ENCODE data around the gene MEIOB.

Gene MEIOB

DNA sequence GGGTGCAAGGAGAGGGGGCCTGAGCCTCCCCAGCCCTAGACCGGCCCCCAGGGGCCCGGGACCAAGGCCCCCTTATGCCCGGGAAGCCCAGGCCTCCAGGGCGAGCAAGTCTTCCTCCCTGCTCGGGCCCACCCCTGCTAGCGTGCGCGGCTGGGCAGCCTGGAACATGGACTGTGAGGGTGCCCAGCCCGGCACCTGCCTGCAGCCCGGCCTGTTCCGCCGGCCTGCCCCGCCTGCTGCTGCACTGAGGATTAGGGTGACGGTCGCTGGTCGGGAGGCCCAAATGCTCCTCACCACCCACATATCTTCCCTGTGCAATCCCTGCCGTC, 40.2 kb upstream of the MEIOB start:
- in situ Hi-C loops (cut with HindIII; ENCODE audit: low sequenced_read_pairs) = no loop called here
- DNase-seq (ENCODE audit: low read depth) = no peak
- H3K4me3 ChIP-seq (ENCODE audit: low read depth, low read length) = no peak overlapping the region
- TF ChIP-seq, protein P1, sequence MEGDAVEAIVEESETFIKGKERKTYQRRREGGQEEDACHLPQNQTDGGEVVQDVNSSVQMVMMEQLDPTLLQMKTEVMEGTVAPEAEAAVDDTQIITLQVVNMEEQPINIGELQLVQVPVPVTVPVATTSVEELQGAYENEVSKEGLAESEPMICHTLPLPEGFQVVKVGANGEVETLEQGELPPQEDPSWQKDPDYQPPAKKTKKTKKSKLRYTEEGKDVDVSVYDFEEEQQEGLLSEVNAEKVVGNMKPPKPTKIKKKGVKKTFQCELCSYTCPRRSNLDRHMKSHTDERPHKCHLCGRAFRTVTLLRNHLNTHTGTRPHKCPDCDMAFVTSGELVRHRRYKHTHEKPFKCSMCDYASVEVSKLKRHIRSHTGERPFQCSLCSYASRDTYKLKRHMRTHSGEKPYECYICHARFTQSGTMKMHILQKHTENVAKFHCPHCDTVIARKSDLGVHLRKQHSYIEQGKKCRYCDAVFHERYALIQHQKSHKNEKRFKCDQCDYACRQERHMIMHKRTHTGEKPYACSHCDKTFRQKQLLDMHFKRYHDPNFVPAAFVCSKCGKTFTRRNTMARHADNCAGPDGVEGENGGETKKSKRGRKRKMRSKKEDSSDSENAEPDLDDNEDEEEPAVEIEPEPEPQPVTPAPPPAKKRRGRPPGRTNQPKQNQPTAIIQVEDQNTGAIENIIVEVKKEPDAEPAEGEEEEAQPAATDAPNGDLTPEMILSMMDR (IDR thresholded peaks at IDR 0.05; ENCODE audit: low read depth, low read length, missing control alignments) = no peak

DNA sequence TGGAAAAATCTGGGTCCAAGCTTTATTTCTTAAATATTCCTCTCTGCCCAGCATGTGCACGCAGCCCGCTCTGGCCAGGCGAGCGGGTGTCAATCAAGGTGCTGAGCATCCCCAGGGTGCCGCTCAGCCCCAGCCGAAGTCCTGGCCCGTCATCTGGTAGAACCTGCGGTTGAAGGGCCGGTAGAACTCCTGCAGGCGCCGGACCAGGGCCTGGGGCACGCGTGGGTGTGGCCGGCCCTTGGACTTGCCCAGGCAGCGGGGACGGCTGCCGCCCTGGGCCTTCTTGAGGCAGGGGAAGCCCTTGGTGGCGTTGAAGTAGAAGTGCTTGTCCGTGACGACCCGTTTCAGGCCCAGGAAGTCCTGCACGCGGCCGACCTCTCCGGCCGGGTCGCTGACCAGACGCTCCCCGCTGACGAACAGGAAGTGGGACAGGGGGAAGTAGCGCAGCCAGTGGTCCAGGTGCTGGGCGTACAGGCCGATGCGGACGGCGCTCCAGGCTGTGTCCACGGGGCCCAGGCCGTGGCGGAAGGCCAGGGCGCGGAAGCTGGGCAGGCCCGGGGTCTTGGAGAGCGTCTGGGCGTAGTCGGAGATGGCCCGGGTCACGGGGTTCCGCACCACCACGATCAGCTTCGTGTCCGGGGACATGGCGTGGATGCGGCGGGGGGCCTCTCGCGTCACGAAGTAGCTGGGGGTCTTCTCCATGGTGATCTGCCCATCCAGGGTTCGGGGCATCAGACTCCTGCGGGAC, 39.7 kb upstream of the MEIOB start:
- H3K4me3 ChIP-seq (ENCODE audit: low read depth, low read length) = no peak overlapping the region
- TF ChIP-seq, protein P1 (IDR thresholded peaks at IDR 0.05; ENCODE audit: low read depth, low read length, missing control alignments) = no peak
- in situ Hi-C loops (cut with HindIII; ENCODE audit: low sequenced_read_pairs) = no loop called here

DNA sequence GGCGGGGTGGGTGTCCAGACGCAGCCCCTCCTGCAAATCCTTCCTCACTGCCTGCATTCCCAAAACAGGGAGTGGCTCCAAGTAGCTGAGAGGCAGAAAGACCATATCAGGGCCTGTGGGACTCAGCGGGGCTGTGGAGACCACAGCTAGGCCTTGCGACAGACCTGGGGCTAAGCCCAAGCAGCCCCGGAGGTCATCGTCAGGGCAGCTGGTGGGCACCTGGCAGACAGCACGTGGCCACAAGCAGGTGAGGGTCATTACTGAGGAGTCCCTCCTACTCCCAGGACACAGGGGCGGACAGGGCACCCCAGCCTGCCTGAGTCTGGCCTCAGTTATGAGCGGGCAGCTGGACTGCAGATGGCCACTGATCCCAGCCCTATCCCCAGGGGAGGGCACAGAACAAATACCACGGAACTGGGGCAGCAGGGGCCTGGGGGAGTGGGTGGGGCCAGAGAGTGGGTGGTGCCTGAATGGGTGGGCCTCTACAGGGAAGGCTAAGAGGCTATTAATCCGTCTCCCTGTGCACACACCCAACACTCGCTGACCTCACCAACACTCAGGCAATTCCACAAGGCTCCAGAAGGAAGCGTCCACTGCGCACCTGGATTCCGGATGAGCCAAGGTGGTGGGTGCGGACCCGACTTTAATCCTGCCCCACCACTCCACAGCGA, 37.7 kb upstream of the MEIOB start:
- H3K4me3 ChIP-seq (ENCODE audit: low read depth, low read length) = no peak overlapping the region
- no peak for DNase-seq (ENCODE audit: low read depth)
- in situ Hi-C loops (cut with HindIII; ENCODE audit: low sequenced_read_pairs) = no loop called here
- TF ChIP-seq, protein P1 (IDR thresholded peaks at IDR 0.05; ENCODE audit: low read depth, low read length, missing control alignments) = no peak

More for the DNA sequence above, 39.7 kb upstream of the MEIOB start:
- no peak for DNase-seq (ENCODE audit: low read depth)

DNA sequence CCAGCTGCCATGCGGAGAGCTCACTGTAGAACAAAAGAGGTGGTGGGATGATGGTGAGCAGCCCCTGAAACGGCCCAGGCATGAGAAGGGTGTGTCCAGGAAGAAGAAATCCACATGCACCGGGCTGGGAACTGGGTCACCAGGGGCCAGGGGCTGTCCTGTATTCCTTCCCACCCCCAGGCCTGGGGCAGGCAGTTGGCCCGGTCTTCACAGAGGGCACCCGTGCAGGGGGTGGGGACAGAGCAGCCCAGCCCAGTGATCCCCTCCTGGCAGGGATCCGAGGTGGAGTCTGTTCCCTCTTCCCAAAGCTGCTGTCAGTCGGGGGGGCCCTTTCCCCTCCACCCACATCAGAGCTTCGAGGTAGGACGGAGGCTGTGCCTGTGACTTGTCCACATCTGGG, 37.0 kb upstream of the MEIOB start:
- TF ChIP-seq, protein P1 (IDR thresholded peaks at IDR 0.05; ENCODE audit: low read depth, low read length, missing control alignments) = no peak
- H3K4me3 ChIP-seq (ENCODE audit: low read depth, low read length) = no peak overlapping the region
- in situ Hi-C loops (cut with HindIII; ENCODE audit: low sequenced_read_pairs) = no loop called here
- no peak for DNase-seq (ENCODE audit: low read depth)

DNA sequence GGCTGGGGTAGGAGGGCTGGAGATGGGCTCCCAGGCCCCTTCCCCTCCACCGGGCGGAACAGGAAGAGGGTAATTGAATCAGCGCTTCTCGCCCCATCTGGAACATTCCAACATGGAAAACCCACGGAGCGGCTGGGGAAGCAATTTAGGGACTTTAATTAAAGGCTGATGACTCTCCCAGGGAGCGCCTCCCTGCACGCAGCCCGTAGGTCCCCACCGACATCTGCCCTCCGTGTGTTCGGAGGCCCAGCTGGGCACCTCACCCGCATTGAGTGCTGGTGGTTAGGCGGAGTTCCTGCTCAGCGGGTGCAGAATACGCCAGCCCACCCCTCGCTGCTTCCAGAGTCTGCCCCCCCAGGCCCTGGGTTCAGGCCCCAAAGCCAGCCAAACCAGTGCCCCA, 36.2 kb upstream of the MEIOB start:
- DNase-seq (ENCODE audit: low read depth) = no peak
- in situ Hi-C loops (cut with HindIII; ENCODE audit: low sequenced_read_pairs) = no loop called here
- H3K4me3 ChIP-seq (ENCODE audit: low read depth, low read length) = no peak overlapping the region
- TF ChIP-seq, protein P1 (IDR thresholded peaks at IDR 0.05; ENCODE audit: low read depth, low read length, missing control alignments) = no peak

DNA sequence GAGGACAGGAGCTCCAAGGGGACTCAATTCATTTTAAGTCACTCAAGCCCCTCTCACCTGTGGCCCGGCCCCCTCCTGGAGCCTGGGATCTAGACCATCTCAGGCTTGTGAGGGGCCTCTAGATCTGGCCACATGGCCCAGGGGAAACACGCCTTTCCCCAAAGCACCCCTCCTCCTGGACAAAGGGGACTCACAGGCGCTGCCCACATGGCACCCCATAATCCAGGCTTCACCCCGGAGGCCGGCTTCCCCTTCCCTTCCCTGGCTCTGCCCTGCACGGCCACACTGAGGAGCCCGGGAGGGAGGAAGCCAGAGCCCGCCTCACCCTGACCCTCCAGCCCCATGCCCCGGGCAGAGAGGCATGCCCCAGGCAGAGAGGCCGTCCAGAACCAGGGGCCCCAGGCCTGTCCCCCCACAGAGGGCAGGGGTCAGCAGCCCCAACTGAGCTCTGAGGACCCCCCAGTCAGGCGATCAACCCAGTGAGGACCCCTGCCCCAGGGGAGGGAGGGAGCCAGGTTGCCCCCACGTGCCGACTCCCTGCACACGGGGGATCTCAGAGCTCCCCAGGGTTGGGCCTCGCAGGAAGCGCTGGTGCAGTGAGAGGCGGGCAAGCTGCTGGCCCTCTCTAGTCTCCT, 35.4 kb upstream of the MEIOB start:
- in situ Hi-C loops (cut with HindIII; ENCODE audit: low sequenced_read_pairs) = no loop called here
- TF ChIP-seq, protein P1 (IDR thresholded peaks at IDR 0.05; ENCODE audit: low read depth, low read length, missing control alignments) = no peak
- no peak overlapping the region for H3K4me3 ChIP-seq (ENCODE audit: low read depth, low read length)
- DNase-seq (ENCODE audit: low read depth) = no peak
